ENCODE results near the gene ABL1.

Gene ABL1

GRCh38 chr9:130894546-130894945 is 59.5 kb downstream of the ABL1 start:
- Histone ChIP-seq H2AFZ (ENCODE audit: low read depth, low read length) (no peak overlapping the region), H3K18ac (ENCODE audit: low read depth in 1 of 2, low read length in 2 of 2) (no peak overlapping the region), H3K9me3 (ENCODE audit: control insufficient read depth, low read length) (no peaks in the 10 kb centered on the region), H3K79me1 (replicated peaks; ENCODE audit: low read length, poor library complexity, severe bottlenecking) (peaks cover 3% of the 10 kb centered on the region), H3K4me3 (ENCODE audit: insufficient read depth in 1 of 2, low read depth in 1 of 2, low read length in 2 of 2) (no peak overlapping the region), H2BK12ac (ENCODE audit: low read length in 2 of 2) (no peak overlapping the region), H3K14ac (ENCODE audit: low read length in 2 of 2) (no peak overlapping the region), H3K4ac (ENCODE audit: low read depth in 1 of 2, low read length in 2 of 2) (no peak overlapping the region), H3K36me3 (ENCODE audit: control insufficient read depth in 1 of 2, insufficient read depth in 2 of 2, low read depth in 1 of 2, low read length in 2 of 2) (peaks cover 50 to 64% of the 10 kb centered on the region in 2 experiments), H3K4me1 (ENCODE audit: control insufficient read depth, insufficient read depth, low read depth, low read length) (peaks cover 13% of the 10 kb centered on the region), H2BK120ac (ENCODE audit: low read depth, low read length) (no peak overlapping the region), H3K27me3 (ENCODE audit: control insufficient read depth in 1 of 2, insufficient read depth in 1 of 2, low read length in 2 of 2) (peaks cover 0 to 8% of the 10 kb centered on the region in 2 experiments), H2AK5ac (ENCODE audit: low read length, severe bottlenecking) (no peak overlapping the region), H2BK5ac (ENCODE audit: low read depth, low read length, poor library complexity, severe bottlenecking) (no peak overlapping the region), H4K91ac (ENCODE audit: low read length) (no peak overlapping the region), H3K9ac (ENCODE audit: low read length) (no peak overlapping the region), H3K27ac (ENCODE audit: low read length, poor library complexity, severe bottlenecking) (no peak overlapping the region), H4K8ac (ENCODE audit: low read length) (no peak overlapping the region), H2BK15ac (ENCODE audit: low read depth, poor library complexity, severe bottlenecking) (no peak overlapping the region), H3K4me2 (ENCODE audit: low read length, poor library complexity, severe bottlenecking) (no peak overlapping the region), H3K23ac (ENCODE audit: low read length in 2 of 2) (no peak overlapping the region)
- 82% methylated on average over 7 of the region's 7 CpGs for WGBS
- DNase-seq, result no peak

- no peak overlapping the region for H3K4me3 ChIP-seq (ENCODE audit: insufficient read depth in 1 of 2, low read depth in 1 of 2, low read length in 2 of 2)
- H3K27me3 ChIP-seq (ENCODE audit: control insufficient read depth in 1 of 2, insufficient read depth in 1 of 2, low read length in 2 of 2), result peaks cover 0 to 13% of the 10 kb centered on the region in 2 experiments
- H2AFZ ChIP-seq (ENCODE audit: low read depth, low read length), result no peak overlapping the region
- H4K8ac ChIP-seq (ENCODE audit: low read length), result no peak overlapping the region
- no peak overlapping the region for H3K23ac ChIP-seq (ENCODE audit: low read length in 2 of 2)
- H3K79me1 ChIP-seq (replicated peaks; ENCODE audit: low read length, poor library complexity, severe bottlenecking), result peaks cover 3% of the 10 kb centered on the region
- no peak overlapping the region for H2BK15ac ChIP-seq (ENCODE audit: low read depth, poor library complexity, severe bottlenecking)
- no peak overlapping the region for H3K4me2 ChIP-seq (ENCODE audit: low read length, poor library complexity, severe bottlenecking)
- H3K36me3 ChIP-seq (ENCODE audit: control insufficient read depth in 1 of 2, insufficient read depth in 2 of 2, low read depth in 1 of 2, low read length in 2 of 2), result peaks cover 45 to 60% of the 10 kb centered on the region in 2 experiments
- no peak overlapping the region for H3K18ac ChIP-seq (ENCODE audit: low read depth in 1 of 2, low read length in 2 of 2)
- peaks cover 13% of the 10 kb centered on the region for H3K4me1 ChIP-seq (ENCODE audit: control insufficient read depth, insufficient read depth, low read depth, low read length)
- 90% methylated on average over 9 of the region's 9 CpGs for WGBS
- H2BK120ac ChIP-seq (ENCODE audit: low read depth, low read length), result no peak overlapping the region
- no peak overlapping the region for H3K9ac ChIP-seq (ENCODE audit: low read length)
- DNase-seq, result no peak
- no peak overlapping the region for H3K14ac ChIP-seq (ENCODE audit: low read length in 2 of 2)
- no peaks in the 10 kb centered on the region for H3K9me3 ChIP-seq (ENCODE audit: control insufficient read depth, low read length)
- H4K91ac ChIP-seq (ENCODE audit: low read length), result no peak overlapping the region
- H3K27ac ChIP-seq (ENCODE audit: low read length, poor library complexity, severe bottlenecking), result no peak overlapping the region
- no peak overlapping the region for H2AK5ac ChIP-seq (ENCODE audit: low read length, severe bottlenecking)
- H2BK12ac ChIP-seq (ENCODE audit: low read length in 2 of 2), result no peak overlapping the region
- H2BK5ac ChIP-seq (ENCODE audit: low read depth, low read length, poor library complexity, severe bottlenecking), result no peak overlapping the region
- H3K4ac ChIP-seq (ENCODE audit: low read depth in 1 of 2, low read length in 2 of 2), result no peak overlapping the region
Observed at GRCh38 chr9:130895038-130895437, 60.0 kb downstream of the ABL1 start.

GRCh38 chr9:130895481-130896232 is 60.6 kb downstream of the ABL1 start:
- H4K91ac ChIP-seq (ENCODE audit: low read length), result no peak overlapping the region
- peaks cover 5 to 19% of the 10 kb centered on the region in 2 experiments for H3K27me3 ChIP-seq (ENCODE audit: control insufficient read depth in 1 of 2, insufficient read depth in 1 of 2, low read length in 2 of 2)
- no peak overlapping the region for H2BK12ac ChIP-seq (ENCODE audit: low read length in 2 of 2)
- H3K4me1 ChIP-seq (ENCODE audit: control insufficient read depth, insufficient read depth, low read depth, low read length), result peaks cover 13% of the 10 kb centered on the region
- no peak overlapping the region for H3K23ac ChIP-seq (ENCODE audit: low read length in 2 of 2)
- no peak overlapping the region for H3K9ac ChIP-seq (ENCODE audit: low read length)
- H3K79me1 ChIP-seq (replicated peaks; ENCODE audit: low read length, poor library complexity, severe bottlenecking), result peaks cover 3% of the 10 kb centered on the region
- no peak overlapping the region for H3K4ac ChIP-seq (ENCODE audit: low read depth in 1 of 2, low read length in 2 of 2)
- no peak overlapping the region for H3K4me2 ChIP-seq (ENCODE audit: low read length, poor library complexity, severe bottlenecking)
- no peak overlapping the region for H2AFZ ChIP-seq (ENCODE audit: low read depth, low read length)
- H2BK15ac ChIP-seq (ENCODE audit: low read depth, poor library complexity, severe bottlenecking), result no peak overlapping the region
- H3K9me3 ChIP-seq (ENCODE audit: control insufficient read depth, low read length), result no peaks in the 10 kb centered on the region
- no peak overlapping the region for H2BK5ac ChIP-seq (ENCODE audit: low read depth, low read length, poor library complexity, severe bottlenecking)
- peak overlapping the region in 1 of 2 experiments; percentile 68 for H3K14ac ChIP-seq (ENCODE audit: low read length in 2 of 2)
- H3K4me3 ChIP-seq (ENCODE audit: insufficient read depth in 1 of 2, low read depth in 1 of 2, low read length in 2 of 2), result no peak overlapping the region
- WGBS, result 85% methylated on average over 24 of the region's 24 CpGs
- no peak overlapping the region for H2AK5ac ChIP-seq (ENCODE audit: low read length, severe bottlenecking)
- H2BK120ac ChIP-seq (ENCODE audit: low read depth, low read length), result no peak overlapping the region
- peaks cover 39 to 54% of the 10 kb centered on the region in 2 experiments for H3K36me3 ChIP-seq (ENCODE audit: control insufficient read depth in 1 of 2, insufficient read depth in 2 of 2, low read depth in 1 of 2, low read length in 2 of 2)
- no peak overlapping the region for H3K18ac ChIP-seq (ENCODE audit: low read depth in 1 of 2, low read length in 2 of 2)
- no peak for DNase-seq
- H4K8ac ChIP-seq (ENCODE audit: low read length), result no peak overlapping the region
- H3K27ac ChIP-seq (ENCODE audit: low read length, poor library complexity, severe bottlenecking), result no peak overlapping the region

GRCh38 chr9:130896233-130897014 is 61.4 kb downstream of the ABL1 start, which contains the start of gene QRFP:
TSS of gene QRFP (minus strand) at chr9:130896812. CDS start at chr9:130893838, 2,974 bp downstream.
- 83% methylated on average over 27 of the region's 27 CpGs for WGBS
- Histone ChIP-seq H3K4me3 (ENCODE audit: insufficient read depth in 1 of 2, low read depth in 1 of 2, low read length in 2 of 2) (no peak within 1 kb of the TSS), H4K91ac (ENCODE audit: low read length) (no peak within 1 kb of the TSS), H2AK5ac (ENCODE audit: low read length, severe bottlenecking) (no peak within 1 kb of the TSS), H3K23ac (ENCODE audit: low read length in 2 of 2) (no peak within 1 kb of the TSS), H3K4me1 (ENCODE audit: control insufficient read depth, insufficient read depth, low read depth, low read length) (peaks cover 13% of the 10 kb centered on the region), H4K8ac (ENCODE audit: low read length) (no peak within 1 kb of the TSS), H3K9ac (ENCODE audit: low read length) (no peak within 1 kb of the TSS), H2AFZ (ENCODE audit: low read depth, low read length) (no peak within 1 kb of the TSS), H3K4ac (ENCODE audit: low read depth in 1 of 2, low read length in 2 of 2) (no peak within 1 kb of the TSS), H2BK12ac (ENCODE audit: low read length in 2 of 2) (no peak within 1 kb of the TSS), H2BK120ac (ENCODE audit: low read depth, low read length) (no peak within 1 kb of the TSS), H3K14ac (ENCODE audit: low read length in 2 of 2) (peak within 1 kb of the TSS in 1 of 2 experiments; percentile 26), H3K18ac (ENCODE audit: low read depth in 1 of 2, low read length in 2 of 2) (peak within 1 kb of the TSS in 1 of 2 experiments; percentile 11), H3K9me3 (ENCODE audit: control insufficient read depth, low read length) (no peaks in the 10 kb centered on the region), H3K27ac (ENCODE audit: low read length, poor library complexity, severe bottlenecking) (no peak within 1 kb of the TSS), H3K27me3 (ENCODE audit: control insufficient read depth in 1 of 2, insufficient read depth in 1 of 2, low read length in 2 of 2) (peaks cover 9 to 26% of the 10 kb centered on the region in 2 experiments), H2BK5ac (ENCODE audit: low read depth, low read length, poor library complexity, severe bottlenecking) (no peak within 1 kb of the TSS), H3K36me3 (ENCODE audit: control insufficient read depth in 1 of 2, insufficient read depth in 2 of 2, low read depth in 1 of 2, low read length in 2 of 2) (peaks cover 32 to 47% of the 10 kb centered on the region in 2 experiments), H3K4me2 (ENCODE audit: low read length, poor library complexity, severe bottlenecking) (no peak within 1 kb of the TSS), H3K79me1 (replicated peaks; ENCODE audit: low read length, poor library complexity, severe bottlenecking) (peaks cover 3% of the 10 kb centered on the region), H2BK15ac (ENCODE audit: low read depth, poor library complexity, severe bottlenecking) (peak within 1 kb of the TSS; percentile 34)
- no peak for DNase-seq

All from mesenchymal stem cell (in vitro differentiated cells and primary cell).